Mucosa of descending colon (tissue), 3 donors: ENCODE results near the gene ANO7. TPM values are rescaled to one million over a fixed set of nuclear protein-coding genes. Genes with fewer than 3 reads are reported as not detected.

Experiments
- total RNA-seq, 3 donors: library from RNA; stranded (reverse); fragmentation: NEBNext Ultra II Directional in 2 of 3; extraction: Animal tissue kit (Norgen Biotek cat#: 25700) in 2 of 3; gene quantifications; one replicate each; pipeline versions ENCODE4 v1.2.1 to v1.2.4, GENCODE V29; 2021 to 2023
- donor health status: DM: no; HTN: no; CAD: no; lungs with moderate emphysema.
- donor health status: DM: no; HTN: no; CAD: no.
- donor health status: DM: no; HTN: yes; CAD: no.

ANO7 gene
- total RNA-seq, 3 donors from 2014 or later = 33.9 to 106 (median 83.5) TPM

Other genes starting within 250 kb of the ANO7 start
- 10 to 100 TPM in 2 of 3 donors, 1 to 10 TPM in 1; 7.0 to 16.3 (median 14.1) TPM for gene SNED1, start 190.1 kb upstream of the ANO7 start, total RNA-seq
- gene MTERF4, start 86.4 kb upstream of the ANO7 start, total RNA-seq = 10 to 100 TPM; 25.4 to 41.7 (median 32.2) TPM
- gene PASK, start 39.2 kb upstream of the ANO7 start, total RNA-seq = 10 to 100 TPM in 2 of 3 donors, 1 to 10 TPM in 1; 6.8 to 25.5 (median 20.6) TPM
- 10 to 100 TPM; 59.3 to 68.9 (median 61.9) TPM for gene PPP1R7, start 38.2 kb upstream of the ANO7 start, total RNA-seq
- 100 to 1,000 TPM; 363 to 417 (median 379) TPM for gene HDLBP, start 127.0 kb downstream of the ANO7 start, total RNA-seq
- 100 to 1,000 TPM; 185 to 262 (median 221) TPM for gene SEPTIN2, start 127.2 kb downstream of the ANO7 start, total RNA-seq
- 100 to 1,000 TPM in 2 of 3 donors, 10 to 100 TPM in 1; 98.1 to 163 (median 109) TPM for gene FARP2, start 167.6 kb downstream of the ANO7 start, total RNA-seq